ENCODE results near the gene PTPRN2. TPM values are rescaled to one million over a fixed set of nuclear protein-coding genes. Genes with fewer than 3 reads are reported as not detected.

PTPRN2 gene
- total RNA-seq, 1 donor from 2014 or later, result 2.4 TPM

DNA sequence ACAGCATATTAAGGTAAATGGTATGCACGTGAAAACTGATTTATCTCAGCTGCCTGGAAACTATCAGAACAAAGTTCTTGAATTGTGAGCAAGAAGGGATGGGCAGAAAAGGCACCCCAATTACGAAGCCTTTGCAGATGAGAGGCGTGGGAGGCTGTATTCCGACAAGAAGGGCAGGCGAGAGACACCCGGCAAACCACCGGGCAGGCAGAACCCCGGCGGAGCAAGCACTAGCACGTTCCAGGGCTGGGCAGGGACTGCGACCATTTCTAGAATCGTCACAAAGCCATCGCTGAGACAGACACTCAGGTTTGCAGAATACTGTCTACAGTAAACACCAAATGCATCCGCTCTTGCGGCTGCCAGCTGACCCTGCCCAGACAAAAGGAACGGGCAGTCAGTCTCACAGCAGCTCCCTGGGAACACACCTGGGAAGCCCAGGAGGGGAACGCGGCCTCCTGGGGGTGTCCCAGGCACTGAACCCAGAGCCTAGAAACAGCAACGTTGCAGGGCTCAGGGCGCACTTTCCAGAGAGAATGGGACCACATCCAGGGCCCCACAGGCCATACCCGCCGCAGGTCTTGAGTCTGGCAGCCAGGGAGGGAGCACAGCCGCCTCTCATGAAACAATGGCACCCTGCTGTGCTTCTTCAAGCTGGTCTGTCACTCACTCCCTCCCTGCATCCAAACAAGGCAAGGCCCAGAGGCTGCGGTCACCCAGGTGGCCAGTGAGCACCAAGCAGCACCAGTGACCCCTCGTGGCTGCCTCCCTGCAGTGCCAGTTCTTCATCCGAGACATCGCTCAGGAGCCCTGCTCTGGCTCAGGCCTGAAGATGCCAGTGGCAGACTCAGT, 261.9 kb downstream of the PTPRN2 start:
- DNase-seq (ENCODE audit: low read depth in 2 of 2), result no peak

DNA sequence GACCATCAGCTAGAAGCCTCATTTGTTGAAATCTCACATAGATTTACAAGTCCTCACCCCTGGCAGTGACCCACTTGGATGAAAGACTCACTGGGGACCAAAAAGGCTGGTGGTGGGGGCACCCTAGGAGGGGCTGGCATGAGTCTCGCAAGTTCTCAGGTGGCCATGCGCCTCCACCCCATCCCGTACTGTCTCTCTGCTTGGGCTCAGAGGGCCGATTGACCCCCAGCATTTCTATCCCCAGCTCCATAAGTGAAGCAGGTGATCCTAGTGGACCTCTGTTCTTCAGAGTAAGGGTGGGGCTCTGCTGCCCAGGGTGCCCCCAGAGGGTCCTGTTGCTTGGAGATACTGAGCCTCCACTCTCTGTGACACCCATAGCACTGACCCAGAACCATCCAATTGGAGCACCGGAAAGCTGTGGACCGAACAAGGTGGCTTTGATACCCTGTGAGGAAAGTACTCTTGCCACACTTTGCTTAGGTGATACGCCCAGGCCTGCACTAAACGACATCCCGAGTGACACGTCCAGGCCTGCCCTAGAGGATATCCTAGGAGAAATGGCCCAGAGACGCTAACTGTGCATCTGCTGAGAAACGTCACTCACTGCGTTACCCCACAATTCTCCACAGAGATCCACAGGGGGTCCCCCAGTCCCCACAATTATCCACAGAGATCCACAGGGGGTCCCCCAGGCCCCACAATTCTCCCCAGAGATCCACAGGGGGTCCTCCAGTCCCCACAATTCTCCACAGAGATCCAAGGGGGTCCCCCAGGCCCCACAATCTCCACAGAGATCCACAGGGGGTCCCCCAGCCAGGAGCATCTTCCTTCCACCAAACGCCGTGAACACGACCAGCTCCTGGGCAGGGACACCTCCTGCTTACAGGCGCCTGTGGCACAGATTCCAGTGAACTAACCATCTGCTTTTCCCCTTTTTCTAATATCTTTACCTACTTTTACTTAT, 262.9 kb downstream of the PTPRN2 start:
- DNase-seq (ENCODE audit: low read depth in 2 of 2), result no peak

GRCh38 chr7:158323741-158324396, 263.8 kb downstream of the PTPRN2 start:
- no peak for DNase-seq (ENCODE audit: low read depth in 2 of 2)

DNA sequence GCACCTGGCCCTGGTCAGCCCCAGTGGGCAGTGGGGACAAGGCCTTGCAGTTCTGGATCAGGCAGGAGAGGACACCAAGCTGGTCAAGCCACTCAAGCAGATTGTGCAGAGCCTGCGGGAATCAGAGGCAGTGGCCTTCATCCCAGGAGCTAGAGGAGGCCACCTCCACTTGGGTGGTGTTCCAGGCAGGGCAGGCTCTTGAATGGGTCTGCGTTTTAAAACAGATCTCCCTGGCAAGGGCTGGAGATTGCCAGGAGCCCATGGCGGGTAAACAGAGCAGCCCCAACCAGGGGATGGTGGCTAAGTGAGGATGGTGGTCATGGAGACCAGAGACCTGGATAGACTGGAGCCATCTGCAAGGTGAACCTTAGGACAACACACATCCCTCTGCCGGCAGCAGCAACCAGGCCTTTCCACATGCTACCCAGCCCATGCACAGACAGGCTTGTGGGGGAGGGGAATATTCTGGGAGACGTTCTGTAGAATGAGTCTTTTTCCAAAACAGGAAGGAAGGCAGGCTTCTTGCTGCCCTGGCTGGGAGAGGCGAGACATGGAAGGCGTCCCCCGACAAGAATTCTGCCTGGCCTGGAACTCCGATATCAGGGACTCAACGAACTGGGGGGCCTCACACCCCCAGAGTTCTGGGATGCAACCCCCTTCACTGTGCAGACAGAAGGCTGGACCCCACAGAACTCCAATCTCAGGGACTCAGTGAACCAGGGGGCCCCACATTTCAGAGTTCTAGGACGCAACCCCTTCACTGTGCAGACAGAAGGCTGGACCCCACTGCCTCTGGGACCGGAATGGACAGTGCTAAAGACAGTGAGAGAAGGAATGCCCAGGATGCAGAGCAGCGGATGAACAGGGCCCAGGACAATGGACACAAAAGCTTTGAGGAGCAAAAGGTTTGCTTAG, 264.8 kb downstream of the PTPRN2 start:
- no peak for DNase-seq (ENCODE audit: low read depth in 2 of 2)

DNA sequence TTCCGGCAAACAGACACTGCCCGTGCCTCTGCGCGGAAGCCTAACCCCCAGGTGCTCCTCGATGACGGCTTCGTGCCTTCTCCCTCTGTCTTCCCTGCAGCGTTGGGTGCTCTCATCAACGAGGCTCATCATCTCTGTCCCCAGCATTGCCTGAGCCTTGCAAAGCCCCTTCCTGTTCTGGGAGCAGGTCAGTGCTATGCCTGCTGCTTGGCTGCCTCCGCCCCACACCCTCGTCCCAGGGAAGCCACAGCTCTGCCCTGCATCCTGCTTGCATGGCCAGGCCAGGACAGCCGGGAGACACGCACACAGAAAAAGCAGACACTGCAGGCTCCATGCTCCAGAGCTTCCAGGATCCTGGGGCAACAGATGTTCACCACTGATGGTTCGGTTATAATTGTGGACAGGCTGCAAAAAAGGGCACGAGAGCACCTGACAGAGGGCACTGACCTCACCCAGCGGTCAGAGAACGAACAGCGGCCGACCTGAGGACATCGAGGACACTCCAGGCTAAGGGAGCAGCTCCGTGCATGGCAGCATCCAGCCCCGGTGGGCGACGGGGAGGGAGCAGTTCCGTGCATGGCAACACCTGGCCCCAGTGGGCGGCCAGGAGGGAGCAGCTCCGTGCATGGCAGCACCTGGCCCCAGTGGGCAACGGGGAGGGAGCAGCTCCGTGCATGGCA, 265.5 kb downstream of the PTPRN2 start:
- DNase-seq (ENCODE audit: low read depth in 2 of 2), result no peak

DNA sequence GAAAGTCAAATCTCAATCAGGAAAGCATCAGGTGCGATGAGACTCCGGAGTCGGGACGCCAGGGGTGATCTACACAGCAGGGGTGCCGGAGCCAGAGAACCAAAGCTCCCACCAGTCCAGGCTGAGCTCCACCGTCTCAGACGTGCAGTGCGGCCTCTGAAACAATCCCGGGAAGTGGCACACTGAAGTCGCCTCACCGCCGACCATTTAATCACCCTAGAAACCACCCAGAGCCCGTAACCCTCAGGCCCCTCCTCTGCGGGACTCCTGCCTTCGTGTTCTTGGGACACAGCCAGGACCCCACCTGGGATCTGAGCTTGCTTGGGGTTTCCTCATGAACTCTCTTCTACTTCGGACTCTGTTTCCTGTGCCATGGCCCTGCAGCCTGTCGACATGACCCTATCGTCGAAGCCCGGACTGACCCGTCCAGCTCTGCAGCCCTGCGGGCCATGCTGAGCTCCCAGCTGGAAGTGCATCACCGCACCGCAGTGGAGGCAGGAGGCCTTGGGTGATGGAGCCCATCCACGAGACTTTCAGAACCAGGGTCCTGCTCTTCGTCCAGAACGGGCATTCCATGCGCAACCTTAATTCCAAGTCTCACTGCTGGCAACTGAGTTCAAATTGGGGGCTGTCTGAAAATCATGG, 266.4 kb downstream of the PTPRN2 start:
- DNase-seq (ENCODE audit: low read depth in 2 of 2), result no peak

- DNase-seq (ENCODE audit: low read depth in 2 of 2), result no peak
Measured at GRCh38 chr7:158320328-158320727, 267.3 kb downstream of the PTPRN2 start.

DNA sequence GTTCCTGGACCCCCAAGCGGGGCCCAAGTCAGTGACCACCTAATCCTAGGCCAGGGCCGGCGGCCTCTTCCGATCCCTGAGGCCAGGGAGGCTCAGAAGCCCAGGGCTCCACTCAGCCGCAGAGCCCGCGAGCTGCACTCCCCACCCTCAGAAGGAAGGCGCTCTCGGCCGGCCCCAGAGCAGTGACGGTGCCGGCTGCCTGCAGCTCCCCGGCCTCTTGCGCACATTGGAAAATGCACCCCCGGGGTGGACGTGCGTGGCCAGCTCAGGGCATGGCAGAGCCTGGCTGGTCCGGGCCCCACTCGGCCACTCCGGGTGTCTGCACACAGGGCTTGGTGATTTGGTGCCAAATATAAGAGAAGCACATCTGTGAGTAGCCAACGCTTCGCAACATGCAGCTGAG, 269.1 kb downstream of the PTPRN2 start:
- no peak for DNase-seq (ENCODE audit: low read depth in 2 of 2)

DNA sequence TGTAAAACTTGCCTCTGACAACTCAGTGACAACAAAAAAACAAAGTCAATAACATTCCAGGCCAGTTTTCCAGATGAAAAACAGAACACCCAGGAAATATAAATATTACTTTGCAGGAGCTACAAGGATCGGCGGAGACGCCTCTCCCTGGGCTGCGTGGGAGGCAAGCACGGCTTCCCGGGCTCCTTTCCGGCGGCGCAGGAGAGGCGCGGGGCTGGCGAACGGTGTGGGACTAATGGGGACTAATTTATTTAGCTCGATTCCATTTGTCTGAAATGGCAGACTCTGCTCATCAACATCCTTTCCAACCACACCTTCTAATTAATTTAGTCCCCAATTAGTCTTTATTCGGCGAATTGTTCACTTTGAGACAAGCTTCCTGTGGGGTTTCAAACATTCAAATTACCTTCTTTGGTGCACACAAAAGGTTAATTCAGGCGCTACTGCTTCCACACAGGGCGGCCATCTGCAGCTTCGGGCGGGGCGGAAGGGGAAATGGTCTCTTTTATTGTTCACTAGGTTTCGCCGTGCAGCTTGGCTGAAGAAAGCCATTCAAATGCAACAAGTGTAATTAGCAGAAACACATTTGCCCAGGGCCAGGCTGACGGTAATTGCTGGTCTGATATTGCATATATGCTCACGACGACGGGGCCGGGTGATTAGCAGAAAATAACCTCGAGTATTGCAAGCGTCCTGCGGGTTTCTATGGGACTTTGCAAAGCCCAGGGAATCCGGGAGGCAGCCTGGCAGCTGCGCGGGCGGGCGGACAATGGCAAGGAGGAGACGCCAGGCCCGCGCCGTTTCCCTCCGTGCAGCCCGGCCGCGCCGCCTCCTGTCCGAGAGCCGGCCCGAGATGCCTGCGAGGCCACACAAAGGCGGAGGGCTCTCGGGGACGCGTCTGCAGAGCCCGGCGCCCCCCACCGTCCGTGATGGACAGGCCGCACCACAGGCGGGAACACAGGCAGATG, 270.1 kb downstream of the PTPRN2 start:
- DNase-seq (ENCODE audit: low read depth in 2 of 2), result no peak

GRCh38 chr7:158316466-158317031, 271.1 kb downstream of the PTPRN2 start:
- DNase-seq (ENCODE audit: low read depth in 2 of 2), result no peak

- DNase-seq (ENCODE audit: low read depth in 2 of 2), result no peak
Measured at GRCh38 chr7:158315881-158316280, 271.7 kb downstream of the PTPRN2 start.

GRCh38 chr7:158315326-158315725, 272.3 kb downstream of the PTPRN2 start:
- DNase-seq (ENCODE audit: low read depth in 2 of 2), result no peak

DNA sequence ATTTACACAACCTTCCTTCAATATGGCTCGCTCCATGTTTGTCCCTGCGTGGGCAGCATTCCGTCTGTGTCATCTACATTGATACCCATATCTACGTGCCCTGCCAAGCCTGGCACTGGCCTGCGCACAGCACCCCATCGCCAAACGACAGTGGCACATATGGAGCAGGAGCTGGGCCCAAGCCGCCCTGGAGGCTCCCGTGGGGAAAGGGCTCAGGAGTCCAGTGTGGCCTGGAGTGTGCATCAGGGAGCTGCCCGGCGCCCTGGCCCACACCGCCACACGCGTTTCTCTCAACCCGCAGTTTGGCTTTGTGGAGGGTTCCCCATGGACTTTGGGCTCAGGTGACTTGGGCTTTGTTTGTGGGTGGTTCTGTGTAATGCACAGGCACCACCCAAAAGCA, 273.2 kb downstream of the PTPRN2 start:
- DNase-seq (ENCODE audit: low read depth in 2 of 2), result no peak

- no peak for DNase-seq (ENCODE audit: low read depth in 2 of 2)
Measured at GRCh38 chr7:158313931-158314330, 273.7 kb downstream of the PTPRN2 start.

DNA sequence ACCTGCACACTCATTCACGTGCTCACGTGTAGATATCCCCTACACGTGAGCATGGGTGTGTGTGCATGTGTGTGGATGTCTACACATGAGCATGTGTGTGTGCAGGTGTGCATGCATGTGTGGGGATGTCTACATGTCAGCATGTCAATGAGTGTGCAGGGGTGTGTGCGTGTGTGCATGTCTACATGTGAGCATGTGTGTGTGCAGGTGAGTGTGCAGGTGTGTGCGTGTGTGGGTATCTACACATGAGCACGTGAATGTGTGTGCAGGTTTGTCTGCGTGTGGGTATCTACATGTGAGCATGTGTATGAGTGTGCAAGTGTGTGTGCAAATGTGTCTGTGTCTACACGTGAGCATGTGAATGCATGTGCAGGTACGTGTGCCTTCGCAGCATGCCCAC, 274.8 kb downstream of the PTPRN2 start:
- no peak for DNase-seq (ENCODE audit: low read depth in 2 of 2)

- no peak for DNase-seq (ENCODE audit: low read depth in 2 of 2)
Measured at GRCh38 chr7:158311791-158312190, 275.8 kb downstream of the PTPRN2 start.

- no peak for DNase-seq (ENCODE audit: low read depth in 2 of 2)
Measured at GRCh38 chr7:158310924-158311666, 276.5 kb downstream of the PTPRN2 start.
